Testis (tissue), 3 donors: ENCODE data around the gene EDN3. TPM values are rescaled to one million over a fixed set of nuclear protein-coding genes. Genes with fewer than 3 reads are reported as not detected.

Experiments used
- DNase-seq: peaks from one replicate; pipeline ENCODE4 v3.0.0-alpha.2; 2019
- H3K27ac ChIP-seq, 2 donors: fragments of 200-600 bp; sonication (generic); one replicate each; pipeline ENCODE4 v1.5.1; 2019
- H3K27me3 ChIP-seq: fragments of 200-600 bp; sonication (generic); one replicate; pipeline ENCODE4 v1.5.1; 2019
- H3K36me3 ChIP-seq: fragments of 200-600 bp; sonication (generic); one replicate; pipeline ENCODE4 v1.5.1; 2017; ENCODE audit warnings: low read depth; ENCODE audit errors: missing control alignments
- H3K4me1 ChIP-seq: fragments of 200-600 bp; sonication (generic); one replicate; pipeline ENCODE4 v1.5.1; 2019
- H3K4me3 ChIP-seq, 2 donors: fragments of 200-600 bp; sonication (generic); one replicate each; pipeline ENCODE4 v1.5.1; 2017 to 2019
- H3K9me3 ChIP-seq: fragments of 200-600 bp; sonication (generic); one replicate; pipeline ENCODE4 v1.5.1; 2017
- POLR2A ChIP-seq: fragments of 450-650 bp; IDR thresholded peaks from one replicate; pipeline ENCODE4 v1.6.1; 2017; ENCODE audit warnings: antibody characterized with exemption, mild to moderate bottlenecking, moderate library complexity
- WGBS, 2 donors: methylation state at CpG; one replicate each; pipeline ENCODE4 v1.1.5; 2018; 5-methylcytosine and 5-hydroxymethylcytosine counted together
- intact Hi-C: fragments of 100-400 bp; cut with DNase I; formaldehyde crosslinking; loops from one replicate; pipeline ENCODE4 v1.15.1; 2023; ENCODE audit warnings: low total_unique reads
- polyA plus RNA-seq: library from polyadenylated mRNA; stranded (reverse); fragments of 350-450 nt; fragmentation: Illumina TruSeq; extraction: RNeasy Lipid Tissue Mini Kit (QIAGEN cat#74804); gene quantifications from one replicate; pipeline ENCODE4 v1.2.3, GENCODE V29; 2014; ENCODE audit warnings: low read depth, low replicate concordance; ENCODE audit not compliant: insufficient read depth
- total RNA-seq, 2 donors: library from RNA; depleted of rRNA; stranded (reverse); fragments of >200 nt; gene quantifications; one replicate each; pipeline ENCODE4 v1.2.3, GENCODE V29; 2016
- TF ChIP-seq, protein P1 (sequence below), 3 experiments: fragments of 450-650 bp in 2 of 3; fragments of 200-600 bp in 1 of 3; sonication (generic) in 1 of 3; IDR thresholded peaks; one replicate each; pipeline ENCODE4 v1.5.1; 2016 to 2019; ENCODE audit warnings: antibody characterized with exemption in 3 of 3, mild to moderate bottlenecking in 2 of 3, moderate library complexity in 1 of 3

The EDN3 gene
- total and polyA plus RNA-seq, 3 donors from 2014 or later = 2.9 to 5.2 (median 3.4) TPM

- H3K4me1 ChIP-seq = no peaks in the 10 kb centered on the region
- 89 to 90% methylated on average over 19 of the region's 19 CpGs for WGBS, 2 donors
- H3K9me3 ChIP-seq = no peaks in the 10 kb centered on the region
- no peak for TF ChIP-seq POLR2A
- TF ChIP-seq, protein P1, sequence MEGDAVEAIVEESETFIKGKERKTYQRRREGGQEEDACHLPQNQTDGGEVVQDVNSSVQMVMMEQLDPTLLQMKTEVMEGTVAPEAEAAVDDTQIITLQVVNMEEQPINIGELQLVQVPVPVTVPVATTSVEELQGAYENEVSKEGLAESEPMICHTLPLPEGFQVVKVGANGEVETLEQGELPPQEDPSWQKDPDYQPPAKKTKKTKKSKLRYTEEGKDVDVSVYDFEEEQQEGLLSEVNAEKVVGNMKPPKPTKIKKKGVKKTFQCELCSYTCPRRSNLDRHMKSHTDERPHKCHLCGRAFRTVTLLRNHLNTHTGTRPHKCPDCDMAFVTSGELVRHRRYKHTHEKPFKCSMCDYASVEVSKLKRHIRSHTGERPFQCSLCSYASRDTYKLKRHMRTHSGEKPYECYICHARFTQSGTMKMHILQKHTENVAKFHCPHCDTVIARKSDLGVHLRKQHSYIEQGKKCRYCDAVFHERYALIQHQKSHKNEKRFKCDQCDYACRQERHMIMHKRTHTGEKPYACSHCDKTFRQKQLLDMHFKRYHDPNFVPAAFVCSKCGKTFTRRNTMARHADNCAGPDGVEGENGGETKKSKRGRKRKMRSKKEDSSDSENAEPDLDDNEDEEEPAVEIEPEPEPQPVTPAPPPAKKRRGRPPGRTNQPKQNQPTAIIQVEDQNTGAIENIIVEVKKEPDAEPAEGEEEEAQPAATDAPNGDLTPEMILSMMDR (IDR thresholded peaks at IDR 0.05) = no peak
- no peak for DNase-seq
- intact Hi-C loops = no loop called here
- H3K27ac ChIP-seq = no peak overlapping the region
- no peaks in the 10 kb centered on the region for H3K36me3 ChIP-seq
- no peak overlapping the region for H3K4me3 ChIP-seq
- no peaks in the 10 kb centered on the region for H3K27me3 ChIP-seq
These were observed 8.5 kb upstream of the EDN3 start for GRCh38 chr20:59291740-59292383.

DNA sequence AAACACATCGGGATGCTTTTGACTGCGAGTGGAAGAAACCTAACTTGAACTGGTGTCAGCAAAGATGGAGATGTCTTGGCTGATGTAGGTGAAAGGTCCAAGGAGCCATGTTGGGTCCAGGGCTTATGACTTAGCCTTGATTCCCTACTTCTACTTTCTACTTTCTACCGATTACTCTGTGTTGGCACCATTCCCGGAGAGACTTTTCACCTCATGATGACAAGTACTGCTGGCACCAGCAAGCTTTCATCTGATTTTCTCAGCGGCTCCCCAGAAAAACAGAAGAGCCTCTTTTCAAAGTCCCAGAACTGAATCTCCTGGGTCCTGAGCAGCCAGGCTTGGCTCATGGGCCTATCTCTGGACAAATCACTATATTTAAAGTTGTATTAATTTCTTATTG is 4.9 kb upstream of the EDN3 start:
- H3K27me3 ChIP-seq = no peaks in the 10 kb centered on the region
- no peaks in the 10 kb centered on the region for H3K36me3 ChIP-seq
- no peak for DNase-seq
- no peaks in the 10 kb centered on the region for H3K9me3 ChIP-seq
- intact Hi-C loops = no loop called here
- no peak overlapping the region for H3K27ac ChIP-seq
- TF ChIP-seq POLR2A = no peak
- TF ChIP-seq, protein P1 (IDR thresholded peaks at IDR 0.05) = no peak
- WGBS, 2 donors = 59 to 81% methylated on average over 5 of the region's 5 CpGs
- peaks cover 3% of the 10 kb centered on the region for H3K4me1 ChIP-seq
- H3K4me3 ChIP-seq = no peak overlapping the region

GRCh38 chr20:59297686-59298085 is 2.7 kb upstream of the EDN3 start:
- Histone ChIP-seq H3K36me3 (no peaks in the 10 kb centered on the region), H3K27me3 (no peaks in the 10 kb centered on the region), H3K4me3 (no peak overlapping the region), H3K4me1 (peaks cover 3% of the 10 kb centered on the region), H3K27ac (no peak overlapping the region), H3K9me3 (no peaks in the 10 kb centered on the region)
- DNase-seq = no peak
- 90 to 94% methylated on average over 7 of the region's 7 CpGs for WGBS, 2 donors
- intact Hi-C loops = no loop called here
- TF ChIP-seq, protein P1 (IDR thresholded peaks at IDR 0.05) = no peak
- TF ChIP-seq POLR2A = no peak

GRCh38 chr20:59299945-59300332 is 472 bp upstream of the EDN3 start:
- Histone ChIP-seq H3K4me3 (peak overlapping the region; percentile 26 to 27), H3K4me1 (peaks cover 3% of the 10 kb centered on the region), H3K27ac (no peak overlapping the region), H3K27me3 (no peaks in the 10 kb centered on the region), H3K9me3 (no peaks in the 10 kb centered on the region), H3K36me3 (no peaks in the 10 kb centered on the region)
- 0 to 2% methylated on average over 3 to 19 of the region's 19 CpGs for WGBS, 2 donors
- TF ChIP-seq, protein P1 (IDR thresholded peaks at IDR 0.05) = no peak
- TF ChIP-seq POLR2A = no peak
- intact Hi-C loops = no loop called here
- DNase-seq = peak; percentile 17

- no peaks in the 10 kb centered on the region for H3K9me3 ChIP-seq
- WGBS, 2 donors = 65% methylated on average over 17 of the region's 17 CpGs; no CpG with 5 or more reads in 1 of the 2 donors
- DNase-seq = no peak
- intact Hi-C loops = no loop called here
- no peak overlapping the region for H3K4me3 ChIP-seq
- no peak overlapping the region for H3K27ac ChIP-seq
- peaks cover 3% of the 10 kb centered on the region for H3K4me1 ChIP-seq
- TF ChIP-seq, protein P1 (IDR thresholded peaks at IDR 0.05) = no peak
- TF ChIP-seq POLR2A = no peak
- H3K36me3 ChIP-seq = no peaks in the 10 kb centered on the region
- H3K27me3 ChIP-seq = no peaks in the 10 kb centered on the region
These were observed 1.1 kb downstream of the EDN3 start for GRCh38 chr20:59301343-59302007.
